H54 (cell line): ENCODE results near the gene MXD1.

ENCODE experiments used
- DNase-seq: peaks from one replicate; pipeline ENCODE4 v3.0.0; 2011; ENCODE audit warnings: low spot score, mixed read lengths; ENCODE audit not compliant: insufficient read length
- FAIRE-seq: peaks from 3 replicates; lab custom pipeline; 2011; peaks lifted over from hg19 to GRCh38; lab: Jason Lieb, UNC
- POLR2A ChIP-seq: IDR thresholded peaks from 2 replicates; pipeline ENCODE4 v1.6.1; 2011; ENCODE audit warnings: low read depth, mild to moderate bottlenecking, low read length

MXD1 gene

DNA sequence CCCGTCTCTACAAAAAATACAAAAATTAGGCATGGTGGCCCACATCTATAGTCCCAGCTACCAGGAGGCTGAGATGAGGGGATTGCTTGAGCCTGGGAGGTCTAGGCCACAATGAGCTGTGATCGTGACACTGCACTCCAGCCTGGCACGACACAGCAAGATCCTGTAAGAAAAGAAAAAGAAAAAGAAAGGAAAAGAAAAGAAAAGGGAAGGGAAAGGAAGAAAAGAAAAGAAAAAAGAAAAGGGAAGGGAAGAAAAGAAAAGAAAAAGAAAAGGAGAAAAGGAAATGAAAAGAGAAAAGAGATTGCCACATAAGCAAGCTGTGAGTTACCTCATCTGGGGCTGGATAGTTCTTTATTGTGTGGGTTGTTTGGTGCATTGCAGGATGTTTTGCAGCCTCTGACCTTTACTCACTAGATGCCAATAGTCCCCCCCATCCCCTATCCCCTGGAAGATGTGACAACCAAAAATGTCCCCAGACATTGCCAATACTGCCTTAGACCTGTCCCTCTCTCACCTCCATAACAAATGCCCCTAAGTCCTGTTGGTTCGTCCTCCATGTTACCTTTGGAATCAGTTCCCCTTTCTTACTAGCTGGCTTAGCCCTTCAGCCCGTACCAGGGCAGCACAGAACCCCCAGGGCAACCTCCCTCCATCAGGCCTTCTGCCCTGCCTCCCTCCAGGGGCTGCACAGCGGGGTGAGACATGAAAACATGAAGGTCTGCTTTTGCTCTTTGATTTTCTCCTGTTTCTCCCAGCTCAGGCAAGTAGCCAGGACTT, 37.6 kb downstream of the MXD1 start:
- FAIRE-seq, result no peak
- no peak for DNase-seq
- TF ChIP-seq POLR2A, result no peak

DNA sequence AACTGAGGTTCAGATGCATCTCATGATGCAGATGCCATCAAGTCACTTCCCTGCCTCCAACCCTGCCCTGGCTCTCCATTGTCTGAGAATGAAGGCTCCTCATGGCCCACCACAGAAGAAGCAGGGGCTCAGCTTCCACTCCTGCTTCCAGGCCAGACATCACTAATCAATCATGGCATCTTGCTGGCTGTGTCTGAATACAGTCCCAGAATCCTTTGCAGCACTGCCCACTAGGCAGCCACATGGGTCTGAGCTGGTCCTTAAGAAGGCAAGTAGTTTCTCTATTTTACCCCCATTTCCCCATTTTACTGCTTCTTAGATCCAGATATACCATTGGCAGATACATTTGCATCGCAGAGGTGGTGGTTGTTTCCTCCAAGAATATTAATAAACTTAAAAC, 39.2 kb downstream of the MXD1 start:
- FAIRE-seq (no peak), DNase-seq (no peak)
- TF ChIP-seq POLR2A, result no peak

DNA sequence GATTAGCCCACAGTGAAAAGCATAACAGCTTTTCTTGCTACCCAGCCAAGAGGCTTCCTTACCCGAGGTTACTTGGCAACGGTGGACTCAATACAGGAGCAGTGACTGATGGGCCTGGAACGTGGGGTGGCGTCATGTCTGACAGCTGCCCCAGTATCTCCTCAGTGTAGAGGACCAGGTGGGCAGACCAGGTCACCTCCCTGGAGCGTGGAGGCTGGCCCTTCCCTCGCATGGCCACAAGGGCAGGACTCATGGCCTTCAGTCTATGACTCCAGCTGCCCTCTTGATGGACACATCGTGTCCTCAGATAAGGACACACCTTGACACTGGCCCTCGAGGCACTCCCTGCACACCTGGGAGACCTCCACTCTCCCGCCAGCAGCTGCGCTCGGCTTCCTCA, 40.1 kb downstream of the MXD1 start:
- DNase-seq (no peak), FAIRE-seq (no peak)

DNA sequence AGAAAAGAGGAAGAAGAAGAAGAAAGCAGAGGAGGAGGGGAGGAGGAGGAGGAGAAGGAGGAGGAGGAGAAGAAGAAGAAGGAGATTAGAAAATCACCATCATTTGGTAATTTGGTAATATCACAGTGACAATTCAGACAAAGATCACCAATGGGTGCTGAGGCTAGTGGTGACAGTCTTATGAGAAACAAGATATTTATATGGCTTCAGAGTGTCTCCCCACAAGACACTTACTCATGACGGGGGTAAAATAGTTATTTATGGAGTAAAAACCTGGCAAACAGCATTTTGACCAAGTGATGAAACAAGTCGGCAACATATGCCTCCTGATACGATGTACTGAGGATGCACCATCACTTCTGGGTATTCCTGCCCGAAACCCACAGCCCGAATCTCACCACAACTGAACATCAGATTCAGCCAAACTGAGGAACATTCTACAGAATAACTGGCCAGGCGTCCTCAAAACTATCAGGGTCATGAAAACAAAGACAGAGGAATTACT, 41.6 kb downstream of the MXD1 start:
- FAIRE-seq, result no peak
- DNase-seq, result no peak
- TF ChIP-seq POLR2A, result no peak

More for the DNA sequence above, 40.1 kb downstream of the MXD1 start:
- TF ChIP-seq POLR2A, result no peak

DNA sequence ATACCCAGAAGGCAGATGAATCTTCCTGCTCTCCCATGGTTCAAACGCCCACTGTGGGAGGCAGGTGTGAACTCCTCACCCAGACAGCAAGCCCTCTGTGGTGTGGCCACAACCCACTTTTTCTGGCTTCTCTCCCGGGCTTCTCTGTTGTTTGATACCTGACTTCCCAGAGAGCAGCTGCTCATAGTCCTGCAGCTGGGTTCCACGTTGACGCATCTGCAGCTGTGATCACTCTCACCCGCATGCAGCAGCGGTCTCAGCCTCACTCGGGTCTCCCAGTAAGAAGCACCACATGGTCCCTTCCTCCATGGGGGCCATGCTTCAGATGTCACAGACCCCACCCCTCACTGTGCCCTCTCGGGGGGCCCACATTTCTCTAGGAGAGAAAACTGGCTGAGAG, 43.1 kb downstream of the MXD1 start:
- no peak for DNase-seq
- FAIRE-seq, result no peak
- no peak for TF ChIP-seq POLR2A

DNA sequence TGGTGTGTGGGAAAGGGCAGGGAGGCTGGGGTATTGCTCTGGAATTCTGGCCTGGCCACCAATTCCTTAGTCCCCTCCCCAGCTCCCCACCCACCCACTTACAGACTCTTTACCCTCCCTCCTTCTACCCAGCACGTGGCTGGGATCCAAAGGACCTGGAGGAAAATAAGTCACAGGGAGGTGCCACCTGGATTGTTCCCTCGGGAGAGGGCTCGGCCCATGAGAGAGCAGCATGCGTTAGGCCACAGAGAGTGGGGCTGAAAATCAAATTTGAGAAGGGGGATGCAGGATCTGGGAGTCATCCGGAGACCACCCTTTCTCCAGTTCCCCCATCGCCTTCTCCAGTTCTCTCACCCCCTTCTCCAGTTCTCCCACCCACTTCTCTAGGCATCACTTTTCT, 43.6 kb downstream of the MXD1 start:
- TF ChIP-seq POLR2A, result no peak
- no peak for FAIRE-seq
- no peak for DNase-seq

DNA sequence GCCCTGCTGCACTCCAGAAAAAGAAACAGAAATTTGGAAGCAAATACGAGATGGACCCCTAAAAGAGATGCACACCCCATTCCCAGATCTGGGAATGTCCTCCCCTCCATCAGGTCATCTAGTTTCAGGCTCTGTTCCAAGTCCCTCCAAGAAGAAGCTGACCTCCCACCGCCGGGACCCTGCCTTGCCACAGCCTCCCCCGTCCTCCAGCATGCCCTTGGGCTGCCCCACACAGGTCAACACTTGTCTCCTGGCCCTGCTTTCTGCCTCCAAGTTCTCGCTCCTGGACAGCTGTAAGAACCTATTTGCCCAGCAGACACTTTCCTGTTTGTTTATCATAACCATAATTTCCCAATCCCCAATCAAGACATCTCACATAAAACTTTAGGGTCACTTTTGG, 44.5 kb downstream of the MXD1 start:
- TF ChIP-seq POLR2A, result no peak
- FAIRE-seq (no peak), DNase-seq (no peak)

DNA sequence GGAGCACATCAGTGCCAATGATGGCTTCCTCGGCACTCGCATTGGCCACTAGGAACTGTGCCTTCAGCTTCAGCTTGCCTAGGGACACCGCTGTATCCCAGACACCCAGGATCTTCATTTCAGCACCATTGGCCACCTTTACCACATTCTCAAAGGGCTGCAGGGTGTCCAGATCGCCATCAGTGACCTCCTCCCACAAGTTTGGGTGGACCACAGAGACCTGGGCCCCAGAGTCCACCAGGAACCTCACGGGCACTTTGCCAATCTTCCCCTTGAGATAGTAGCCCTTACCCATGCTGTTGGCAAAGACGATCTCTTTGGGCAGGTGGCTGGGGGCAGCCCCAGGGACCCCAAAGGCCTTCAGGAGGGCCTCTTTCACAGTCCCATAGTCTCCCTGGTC, 45.9 kb downstream of the MXD1 start:
- DNase-seq (no peak), FAIRE-seq (no peak)
- no peak for TF ChIP-seq POLR2A

DNA sequence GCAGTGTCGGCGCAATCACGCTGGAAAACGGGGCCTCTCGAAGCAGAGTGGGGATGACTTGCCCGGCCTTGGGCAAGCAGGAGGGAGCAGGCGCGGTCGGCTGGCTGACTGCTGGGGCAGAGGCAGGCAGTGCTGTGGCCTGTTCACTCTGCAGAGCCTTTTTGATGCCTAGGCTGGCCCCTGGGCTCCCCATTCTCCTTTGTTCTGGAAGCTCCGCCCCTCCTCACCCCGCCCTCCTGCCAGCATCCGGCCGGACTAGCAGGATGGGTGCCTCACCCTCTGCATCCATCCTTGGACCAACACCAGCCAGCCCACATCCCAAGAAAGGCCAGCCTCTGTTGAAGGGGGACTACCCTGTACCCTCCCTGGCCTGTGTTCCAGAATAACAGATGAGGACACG, 46.6 kb downstream of the MXD1 start, which contains the start of gene ASPRV1:
TSS of gene ASPRV1 (minus strand) at position 136 of the 400 bp plus-strand sequence. CDS start 195 bp downstream, outside the sequence.
- FAIRE-seq, result no peak
- TF ChIP-seq POLR2A, result no peak
- DNase-seq, result no peak

DNA sequence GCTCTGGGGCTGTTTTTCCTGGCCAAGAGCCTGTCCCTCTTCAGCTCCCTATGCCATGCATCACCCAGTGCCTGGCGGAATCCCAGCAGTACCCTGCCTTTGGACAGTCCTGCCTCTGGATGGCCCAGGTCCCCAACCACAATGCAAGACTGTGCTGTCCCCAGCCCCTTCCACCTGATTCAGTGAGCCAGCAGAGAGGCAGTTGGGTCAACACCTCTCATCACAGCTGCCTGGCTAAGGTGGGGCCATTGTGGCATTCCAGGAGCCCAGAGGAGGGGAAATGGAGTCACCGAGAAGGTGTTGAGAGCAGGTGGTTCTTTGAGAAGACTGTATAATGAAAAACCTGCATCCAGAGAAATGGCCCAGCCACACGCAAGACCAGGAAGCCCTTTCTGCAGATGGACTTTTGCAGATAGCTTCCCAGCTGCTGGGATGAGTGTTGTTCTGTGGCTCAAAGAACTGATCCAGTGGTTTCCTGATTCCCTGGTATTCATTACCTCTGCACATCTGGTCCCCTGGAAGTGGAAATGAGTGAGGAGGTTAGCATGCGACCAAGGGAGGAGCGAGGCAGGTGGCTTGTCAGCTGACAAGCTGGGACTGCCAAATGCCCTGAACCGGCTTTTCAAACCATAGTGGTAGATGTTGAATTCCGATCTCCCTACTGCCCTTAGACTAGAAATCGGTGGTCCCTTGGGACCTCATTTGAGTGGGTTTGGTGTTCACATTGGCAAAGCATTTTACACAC, 48.2 kb downstream of the MXD1 start:
- DNase-seq, result no peak
- no peak for TF ChIP-seq POLR2A
- FAIRE-seq, result no peak

DNA sequence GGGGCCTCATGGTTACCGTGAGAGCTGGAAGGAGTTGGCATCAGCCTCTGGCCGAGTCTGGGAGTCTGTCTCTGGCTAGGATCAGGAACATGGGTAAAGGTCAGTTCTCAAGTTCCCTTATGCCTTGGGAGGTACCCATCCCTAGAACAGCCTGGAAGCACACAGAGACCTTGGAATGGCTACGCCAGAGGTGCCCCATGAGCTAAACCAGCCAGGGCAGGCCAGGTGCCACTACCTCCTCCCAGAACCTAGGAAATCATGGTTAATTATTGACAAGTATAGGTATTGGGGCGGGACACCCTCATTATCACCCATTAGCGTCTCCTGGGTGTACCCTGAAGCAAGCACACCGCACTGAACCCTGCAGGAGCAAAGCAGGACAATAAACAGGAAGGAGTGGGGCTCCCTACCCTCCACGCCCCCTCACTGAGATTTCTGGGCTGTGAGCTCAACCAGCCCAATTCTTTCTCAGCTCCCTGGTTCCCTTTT, 49.5 kb downstream of the MXD1 start:
- DNase-seq (no peak), FAIRE-seq (no peak)
- no peak for TF ChIP-seq POLR2A

DNA sequence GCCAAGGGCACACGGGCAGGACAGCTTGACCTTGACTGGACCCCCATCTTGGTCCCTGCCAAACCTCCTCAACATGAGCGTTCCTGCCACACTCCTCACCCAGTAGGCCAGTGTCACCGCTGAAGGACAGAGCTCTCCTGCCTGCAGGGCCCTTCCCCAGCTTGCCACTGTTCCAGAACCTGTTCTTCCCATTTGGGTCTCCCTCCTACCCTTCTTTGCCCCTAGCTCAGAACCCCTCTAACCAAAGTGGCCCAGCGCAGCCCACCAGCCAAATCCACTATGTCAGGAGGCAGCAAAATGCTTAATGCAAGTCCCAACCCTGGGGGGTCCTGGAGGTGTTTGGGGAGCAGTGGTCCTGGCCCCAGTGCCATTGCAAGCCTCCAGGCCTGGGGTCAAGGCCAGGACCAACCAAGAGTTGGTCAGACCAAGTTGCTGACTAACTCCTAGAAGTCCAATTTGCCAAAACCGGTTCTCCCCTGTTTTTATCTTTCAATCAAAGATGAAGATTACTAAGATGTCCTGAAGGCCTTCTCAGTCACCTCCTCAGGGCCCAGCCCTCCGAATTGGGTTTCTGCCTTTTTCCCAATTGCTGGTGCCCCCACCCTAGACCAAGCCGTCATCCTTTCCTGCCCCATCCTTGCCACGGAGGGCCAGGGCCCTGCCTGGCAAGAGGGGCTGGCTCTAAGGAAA, 51.0 kb downstream of the MXD1 start:
- no peak for DNase-seq
- no peak for TF ChIP-seq POLR2A
- no peak for FAIRE-seq

DNA sequence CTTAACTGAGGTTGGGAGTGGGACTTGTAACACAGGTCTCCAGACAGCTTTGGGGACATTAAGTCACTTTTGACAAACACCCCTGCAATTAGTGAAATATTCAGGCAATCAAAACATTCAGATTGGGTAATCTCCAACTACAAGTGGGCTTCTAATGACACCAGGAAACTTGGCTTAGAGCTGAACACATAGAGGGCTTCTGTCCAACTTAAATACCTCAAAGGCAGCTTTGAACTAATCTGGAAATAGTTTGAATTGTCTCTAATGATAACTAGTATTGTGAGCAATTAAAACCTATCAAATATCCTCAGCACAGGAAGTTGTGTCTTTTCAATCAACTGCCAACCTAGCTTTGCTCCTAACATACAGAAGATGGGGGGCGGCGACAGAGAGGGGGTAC, 51.6 kb downstream of the MXD1 start:
- DNase-seq, result no peak
- TF ChIP-seq POLR2A, result no peak
- FAIRE-seq, result no peak

DNA sequence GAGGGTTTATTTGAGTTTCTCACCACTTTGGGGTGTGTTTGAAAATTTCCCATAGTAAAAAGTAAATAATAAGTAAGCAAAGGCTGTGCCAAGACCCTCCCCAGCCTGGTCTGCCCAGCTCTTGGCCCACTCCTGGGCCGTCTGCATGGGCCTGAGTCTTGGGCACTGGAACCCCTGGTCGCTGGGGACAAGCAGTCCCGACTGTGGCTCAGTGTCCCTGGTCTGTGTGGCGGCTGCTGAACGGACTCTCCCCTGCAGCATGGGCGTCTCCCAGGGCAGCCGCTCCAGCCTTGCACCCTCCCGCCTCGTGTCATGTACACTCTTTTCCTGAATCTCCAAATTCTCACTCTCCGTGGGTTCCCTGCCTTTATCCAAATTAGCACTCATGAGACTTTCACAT, 53.7 kb downstream of the MXD1 start:
- FAIRE-seq (no peak), DNase-seq (no peak)
- no peak for TF ChIP-seq POLR2A
